Endothelial cell of umbilical vein (primary cell): ENCODE results near the gene HCAR3. TPM values are rescaled to one million over a fixed set of nuclear protein-coding genes. Genes with fewer than 3 reads are reported as not detected.

ENCODE experiments used
- BruUV-seq: library from RNA; stranded (reverse); fragments of 400-500 nt; replicated peaks from 2 replicates; lab custom pipeline; 2021; lab: Mats Ljungman, UMichigan
- CTCF ChIA-PET: fragments of 300-600, 350-600 bp; sonication (Branson Sonifier 250); formaldehyde crosslinking; loops from one replicate; lab custom pipeline; 2021; ENCODE audit warnings: antibody characterized with exemption, inconsistent platforms; lab: Charles Lee
- POLR2A ChIA-PET: fragments of 300-600, 350-600 bp; sonication (Branson Sonifier 250); formaldehyde crosslinking; loops from one replicate; lab custom pipeline; 2021; ENCODE audit warnings: antibody characterized with exemption, inconsistent platforms; lab: Charles Lee
- DNase-seq: peaks from one replicate; pipeline ENCODE4 v3.0.0-alpha.2; 2011; ENCODE audit warnings: low read depth, low spot score
- FAIRE-seq: peaks from 2 replicates; lab custom pipeline; 2011; peaks lifted over from hg19 to GRCh38; lab: Jason Lieb, UNC
- H2AFZ ChIP-seq: 2 replicates; pipeline ENCODE4 v1.6.0; 2012; ENCODE audit warnings: low read depth, low read length, control low read depth, inconsistent platforms
- H3K27ac ChIP-seq: 2 replicates; pipeline ENCODE4 v1.5.1; 2011; ENCODE audit warnings: low read depth, mild to moderate bottlenecking, control low read depth, low read length, moderate library complexity; ENCODE audit not compliant: insufficient read depth
- H3K27me3 ChIP-seq, 2 experiments: 2 replicates each; pipeline versions ENCODE4 v1.6.0 to v1.6.1; 2011; ENCODE audit warnings: low read length in 2 of 2, mixed read lengths in 1 of 2; ENCODE audit not compliant: control insufficient read depth in 2 of 2, insufficient read depth in 2 of 2
- H3K36me3 ChIP-seq, 2 experiments: 2 replicates in 1 of 2; 3 replicates in 1 of 2; pipeline ENCODE4 v1.5.1; 2011; ENCODE audit warnings: low read length in 2 of 2, mild to moderate bottlenecking in 1 of 2, moderate library complexity in 1 of 2; ENCODE audit not compliant: control insufficient read depth in 2 of 2, insufficient read depth in 2 of 2; ENCODE audit errors: extremely low read depth in 1 of 2
- H3K4me1 ChIP-seq: 3 replicates; pipeline ENCODE4 v1.5.1; 2011; ENCODE audit warnings: mild to moderate bottlenecking, low read length; ENCODE audit not compliant: control insufficient read depth, insufficient read depth; ENCODE audit errors: extremely low read depth
- H3K4me2 ChIP-seq: 2 replicates; pipeline ENCODE4 v1.6.1; 2011; ENCODE audit warnings: low read length, control low read depth, mixed read lengths; ENCODE audit not compliant: insufficient read depth
- H3K4me3 ChIP-seq, 3 experiments: fragments of 200-600 bp in 1 of 3; sonication (generic), shearing (Covaris generic) in 1 of 3; replicated peaks in 1 of 3; 2 replicates each; pipeline ENCODE4 v1.5.1; 2011 to 2016; ENCODE audit warnings: control low read depth in 3 of 3, low read length in 3 of 3, mild to moderate bottlenecking in 2 of 3, inconsistent platforms in 1 of 3, low read depth in 1 of 3, moderate library complexity in 1 of 3; ENCODE audit not compliant: insufficient read depth in 1 of 3
- H3K79me2 ChIP-seq: 2 replicates; pipeline ENCODE4 v1.6.0; 2012; ENCODE audit warnings: low read length, inconsistent platforms; ENCODE audit not compliant: control insufficient read depth, insufficient read depth
- H3K9ac ChIP-seq: replicated peaks from 2 replicates; pipeline ENCODE3; 2011; ENCODE audit warnings: low read length, control low read depth; ENCODE audit not compliant: insufficient read depth; ENCODE audit errors: extremely low read depth
- H3K9me1 ChIP-seq: replicated peaks from 3 replicates; pipeline ENCODE4 v1.6.0; 2011; ENCODE audit warnings: mild to moderate bottlenecking, low read length; ENCODE audit not compliant: control insufficient read depth, insufficient read depth; ENCODE audit errors: extremely low read depth
- H3K9me3 ChIP-seq: replicated peaks from 2 replicates; pipeline ENCODE4 v1.5.1; 2012; ENCODE audit warnings: low read length, inconsistent platforms; ENCODE audit not compliant: control insufficient read depth, insufficient read depth
- H4K20me1 ChIP-seq: replicated peaks from 2 replicates; pipeline ENCODE3; 2011; ENCODE audit warnings: mild to moderate bottlenecking, low read length; ENCODE audit not compliant: control insufficient read depth, insufficient read depth; ENCODE audit errors: extremely low read depth
- EZH2 ChIP-seq: IDR thresholded peaks from 2 replicates; pipeline ENCODE4 v1.6.1; 2012; ENCODE audit warnings: borderline replicate concordance, low read depth, mild to moderate bottlenecking, moderate library complexity, low read length, inconsistent platforms; ENCODE audit not compliant: severe bottlenecking
- FOS ChIP-seq: IDR thresholded peaks from 2 replicates; pipeline ENCODE4 v1.6.1; 2011; ENCODE audit warnings: mild to moderate bottlenecking, low read length, moderate library complexity, borderline replicate concordance; ENCODE audit not compliant: insufficient read depth
- GATA2 ChIP-seq: IDR thresholded peaks from 2 replicates; pipeline ENCODE4 v1.7.0; 2011; ENCODE audit warnings: low read depth, mild to moderate bottlenecking, moderate library complexity, mixed read lengths, low read length; ENCODE audit not compliant: insufficient read length, insufficient read depth
- JUN ChIP-seq: IDR thresholded peaks from 2 replicates; pipeline ENCODE4 v1.6.1; 2011; ENCODE audit warnings: borderline replicate concordance, low read depth; ENCODE audit not compliant: insufficient read length, insufficient read depth
- MYC ChIP-seq: IDR thresholded peaks from one replicate; pipeline ENCODE4 v1.6.1; 2011; ENCODE audit warnings: mild to moderate bottlenecking, low read depth, low read length
- POLR2A ChIP-seq: IDR thresholded peaks from 2 replicates; pipeline ENCODE4 v1.6.1; 2012; ENCODE audit warnings: low read depth, mild to moderate bottlenecking, control low read depth, low read length
- POLR2AphosphoS5 ChIP-seq: IDR thresholded peaks from 2 replicates; pipeline ENCODE4 v1.6.1; 2012; ENCODE audit warnings: low read depth, mild to moderate bottlenecking, control low read depth, low read length, moderate library complexity; ENCODE audit not compliant: insufficient read depth
- dilution Hi-C: fragments of 300-500 bp; cut with MboI; formaldehyde crosslinking; loops from one replicate; pipeline ENCODE4 v1.15.0; 2019; ENCODE audit warnings: low sequenced_read_pairs; ENCODE audit not compliant: extremely low pct_ligation_motif_present
- intact Hi-C: fragments of 100-400 bp; cut with micrococcal nuclease; formaldehyde crosslinking; loops from one replicate; pipeline ENCODE4 v1.10.0; 2022
- polyA plus RNA-seq, 4 experiments: library from polyadenylated mRNA; depleted of rRNA in 3 of 4; stranded (reverse) in 3 of 4; unstranded in 1 of 4; fragments of >200 nt; gene quantifications; 2 replicates each; pipeline versions ENCODE4 v1.2.1 to v1.2.3, GENCODE V29; 2011 to 2012; ENCODE audit warnings: missing spikeins in 1 of 4
- total RNA-seq: library from RNA; stranded (reverse); gene quantifications from 2 replicates; pipeline ENCODE4 v1.2.3, GENCODE V29; 2021
- TF ChIP-seq, protein P1 (sequence below), 2 donors: IDR thresholded peaks; 1 replicate in 1 of 2; 2 replicates in 1 of 2; pipeline ENCODE4 v1.5.1; 2011; ENCODE audit warnings: low read length in 2 of 2, mild to moderate bottlenecking in 2 of 2, moderate library complexity in 2 of 2, control low read depth in 1 of 2, inconsistent platforms in 1 of 2, low read depth in 1 of 2; ENCODE audit not compliant: insufficient read depth in 1 of 2; ENCODE audit errors: extremely low read depth in 1 of 2
- TF ChIP-seq, protein P2 (sequence below): IDR thresholded peaks from 2 replicates; pipeline ENCODE4 v1.6.1; 2011; ENCODE audit not compliant: insufficient read depth, insufficient read length

Gene HCAR3
- total and polyA plus RNA-seq, 2 donors (not counting 3 experiments of a cell fraction or from before 2014, with no cell fraction given): 0.06 TPM; not detected in 1

DNA sequence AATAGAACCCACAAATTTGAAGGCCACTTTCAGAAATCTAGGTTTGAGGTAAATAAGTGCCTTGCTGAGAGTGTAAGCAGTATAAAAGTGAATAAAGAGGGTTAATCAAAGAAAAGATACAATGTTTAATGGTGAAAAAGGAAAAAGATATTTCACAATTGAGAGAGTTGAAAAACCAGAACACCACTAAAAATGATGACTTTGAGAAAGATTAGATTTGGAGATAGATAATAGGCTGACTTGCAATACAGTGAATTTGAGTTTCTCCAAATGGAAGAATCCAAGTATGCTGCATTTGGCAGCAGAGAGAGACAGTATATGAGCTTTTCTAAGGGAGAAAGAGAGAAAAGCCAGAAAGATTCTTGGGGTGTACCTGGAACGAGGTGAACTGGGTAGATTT lies 38.2 kb upstream of the HCAR3 start:
- H3K36me3 ChIP-seq: peaks cover 5 to 14% of the 10 kb centered on the region in 2 experiments
- FAIRE-seq (no peak), DNase-seq (no peak)
- H3K9me3 ChIP-seq: no peaks in the 10 kb centered on the region
- H2AFZ ChIP-seq: no peak overlapping the region
- no peak overlapping the region for H3K27ac ChIP-seq
- peaks cover 11% of the 10 kb centered on the region for H3K4me1 ChIP-seq
- H3K79me2 ChIP-seq: peaks cover 35% of the 10 kb centered on the region
- peak overlapping the region; percentile 26 for H3K9ac ChIP-seq
- H3K9me1 ChIP-seq: no peaks in the 10 kb centered on the region
- H3K4me2 ChIP-seq: no peak overlapping the region
- ChIA-PET POLR2A (no interaction called here), CTCF (interaction anchor here (0.9 kb wide), 1 partner anchor 117 kb away, joined by 3 read pairs; no protein-coding TSS in a partner anchor)
- intact Hi-C loops (loop anchor here (5.0 kb wide), 1 partner anchor 527 kb away; the partner anchor contains the start of gene DIABLO), dilution Hi-C loops (no loop called here)
- H3K27me3 ChIP-seq: no peaks in the 10 kb centered on the region
- H4K20me1 ChIP-seq: no peaks in the 10 kb centered on the region
- no TSS peak for BruUV-seq
- H3K4me3 ChIP-seq: no peak overlapping the region
- TF ChIP-seq, protein P1, sequence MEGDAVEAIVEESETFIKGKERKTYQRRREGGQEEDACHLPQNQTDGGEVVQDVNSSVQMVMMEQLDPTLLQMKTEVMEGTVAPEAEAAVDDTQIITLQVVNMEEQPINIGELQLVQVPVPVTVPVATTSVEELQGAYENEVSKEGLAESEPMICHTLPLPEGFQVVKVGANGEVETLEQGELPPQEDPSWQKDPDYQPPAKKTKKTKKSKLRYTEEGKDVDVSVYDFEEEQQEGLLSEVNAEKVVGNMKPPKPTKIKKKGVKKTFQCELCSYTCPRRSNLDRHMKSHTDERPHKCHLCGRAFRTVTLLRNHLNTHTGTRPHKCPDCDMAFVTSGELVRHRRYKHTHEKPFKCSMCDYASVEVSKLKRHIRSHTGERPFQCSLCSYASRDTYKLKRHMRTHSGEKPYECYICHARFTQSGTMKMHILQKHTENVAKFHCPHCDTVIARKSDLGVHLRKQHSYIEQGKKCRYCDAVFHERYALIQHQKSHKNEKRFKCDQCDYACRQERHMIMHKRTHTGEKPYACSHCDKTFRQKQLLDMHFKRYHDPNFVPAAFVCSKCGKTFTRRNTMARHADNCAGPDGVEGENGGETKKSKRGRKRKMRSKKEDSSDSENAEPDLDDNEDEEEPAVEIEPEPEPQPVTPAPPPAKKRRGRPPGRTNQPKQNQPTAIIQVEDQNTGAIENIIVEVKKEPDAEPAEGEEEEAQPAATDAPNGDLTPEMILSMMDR (IDR thresholded peaks at IDR 0.05; ENCODE audit: extremely low read depth in 1 of 2, insufficient read depth in 1 of 2, low read depth in 1 of 2, low read length in 2 of 2): no peak
- TF ChIP-seq POLR2A (no peak), FOS (no peak), GATA2 (no peak), MYC (no peak), EZH2 (no peak), JUN (no peak), POLR2AphosphoS5 (no peak)
- TF ChIP-seq, protein P2, sequence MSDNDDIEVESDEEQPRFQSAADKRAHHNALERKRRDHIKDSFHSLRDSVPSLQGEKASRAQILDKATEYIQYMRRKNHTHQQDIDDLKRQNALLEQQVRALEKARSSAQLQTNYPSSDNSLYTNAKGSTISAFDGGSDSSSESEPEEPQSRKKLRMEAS: no peak
